Activated T-helper 1 cell treated with anti-CD3 and anti-CD28 coated beads, Interleukin-12 subunit alpha, Interleukin-12 subunit beta, Interleukin-2, Interleukin-4 antibody, amounts not matched to agents 30 ng/mL and 10 ng/mL and 1 ng/mL, durations not matched to agents 14 hours and 24 hours and 36 hours (primary cell): ENCODE measurements around the gene ABL2. TPM values are rescaled to one million over a fixed set of nuclear protein-coding genes. Genes with fewer than 3 reads are reported as not detected.
"Not testable (repeated sequence)": the region's sequence is repeated elsewhere in the genome, so short reads cannot be mapped to it uniquely, and the experiment has no call there.

Experiments used
- DNase-seq: peaks from one replicate; pipeline ENCODE4 v3.0.0; 2021; ENCODE audit warnings: low spot score
- H3K27ac Mint-ChIP-seq: one replicate; pipeline ENCODE4 v1.8.0; 2021; ENCODE audit warnings: mild to moderate bottlenecking, mixed read lengths
- H3K27me3 Mint-ChIP-seq: one replicate; pipeline ENCODE4 v1.8.0; 2022; ENCODE audit warnings: mild to moderate bottlenecking, moderate library complexity, mixed read lengths; ENCODE audit not compliant: insufficient read depth
- H3K36me3 Mint-ChIP-seq: one replicate; pipeline ENCODE4 v1.8.0; 2021; ENCODE audit warnings: low read depth, mixed read lengths
- H3K4me1 Mint-ChIP-seq: one replicate; pipeline ENCODE4 v1.8.0; 2021; ENCODE audit warnings: low read depth, mixed read lengths
- H3K4me3 Mint-ChIP-seq: one replicate; pipeline ENCODE4 v1.8.0; 2021; ENCODE audit warnings: mild to moderate bottlenecking, moderate library complexity, mixed read lengths
- H3K9me3 Mint-ChIP-seq: one replicate; pipeline ENCODE4 v1.8.0; 2021; ENCODE audit warnings: mixed read lengths
- intact Hi-C: fragments of 100-400 bp; cut with micrococcal nuclease; formaldehyde crosslinking; loops from one replicate; pipeline ENCODE4 v1.15.1; 2024
- total RNA-seq: library from RNA; stranded (reverse); gene quantifications from 2 replicates; pipeline ENCODE4 v1.2.3, GENCODE V29; 2022

The ABL2 gene
- total RNA-seq, 1 donor from 2014 or later, result 9.5 TPM

GRCh38 chr1:179178183-179178582, 51.3 kb downstream of the ABL2 start:
- peaks cover 1% of the 10 kb centered on the region for H3K36me3 Mint-ChIP-seq
- DNase-seq, result no peak
- H3K9me3 Mint-ChIP-seq, result no peaks in the 10 kb centered on the region
- H3K4me1 Mint-ChIP-seq, result no peaks in the 10 kb centered on the region
- no peak overlapping the region for H3K4me3 Mint-ChIP-seq
- no peak overlapping the region for H3K27ac Mint-ChIP-seq
- intact Hi-C loops, result loop anchor here (10.0 kb wide), 1 partner anchor 57 kb away; no protein-coding TSS in a partner anchor
- H3K27me3 Mint-ChIP-seq, result no peaks in the 10 kb centered on the region

GRCh38 chr1:179177615-179178014, 51.9 kb downstream of the ABL2 start:
- Mint-ChIP-seq H3K9me3 (no peaks in the 10 kb centered on the region), H3K4me3 (no peak overlapping the region), H3K27me3 (no peaks in the 10 kb centered on the region), H3K4me1 (no peaks in the 10 kb centered on the region), H3K36me3 (peaks cover 1% of the 10 kb centered on the region), H3K27ac (no peak overlapping the region)
- no peak for DNase-seq
- intact Hi-C loops, result loop anchor here (10.0 kb wide), 1 partner anchor 57 kb away; no protein-coding TSS in a partner anchor

- no peak overlapping the region for H3K27ac Mint-ChIP-seq
- H3K4me3 Mint-ChIP-seq, result no peak overlapping the region
- H3K4me1 Mint-ChIP-seq, result no peaks in the 10 kb centered on the region
- no peaks in the 10 kb centered on the region for H3K27me3 Mint-ChIP-seq
- intact Hi-C loops, result loop anchor here (10.0 kb wide), 1 partner anchor 58 kb away; no protein-coding TSS in a partner anchor
- peaks cover 1% of the 10 kb centered on the region for H3K36me3 Mint-ChIP-seq
- DNase-seq, result no peak
- no peaks in the 10 kb centered on the region for H3K9me3 Mint-ChIP-seq
Measured at GRCh38 chr1:179177182-179177581, 52.3 kb downstream of the ABL2 start.

GRCh38 chr1:179175011-179175841, 54.3 kb downstream of the ABL2 start:
- intact Hi-C loops, result loop anchor here (10.0 kb wide), 1 partner anchor 60 kb away; no protein-coding TSS in a partner anchor
- Mint-ChIP-seq H3K27me3 (no peaks in the 10 kb centered on the region), H3K36me3 (no peaks in the 10 kb centered on the region), H3K4me1 (no peaks in the 10 kb centered on the region), H3K9me3 (no peaks in the 10 kb centered on the region), H3K27ac (no peak overlapping the region), H3K4me3 (no peak overlapping the region)
- DNase-seq, result no peak

- intact Hi-C loops, result loop anchor here (10.0 kb wide), 1 partner anchor 64 kb away; no protein-coding TSS in a partner anchor
- not testable (repeated sequence) for DNase-seq, H3K4me3 Mint-ChIP-seq, H3K4me1 Mint-ChIP-seq, H3K27me3 Mint-ChIP-seq, H3K9me3 Mint-ChIP-seq, H3K27ac Mint-ChIP-seq, H3K36me3 Mint-ChIP-seq
Measured at GRCh38 chr1:179170468-179170770, 59.1 kb downstream of the ABL2 start.

GRCh38 chr1:179169616-179170467, 59.6 kb downstream of the ABL2 start:
- H3K36me3 Mint-ChIP-seq, result no peaks in the 10 kb centered on the region
- H3K4me1 Mint-ChIP-seq, result no peaks in the 10 kb centered on the region
- H3K9me3 Mint-ChIP-seq, result no peaks in the 10 kb centered on the region
- DNase-seq, result no peak
- intact Hi-C loops, result loop anchor here (10.0 kb wide), 1 partner anchor 65 kb away; no protein-coding TSS in a partner anchor
- H3K4me3 Mint-ChIP-seq, result no peak overlapping the region
- H3K27me3 Mint-ChIP-seq, result no peaks in the 10 kb centered on the region
- H3K27ac Mint-ChIP-seq, result no peak overlapping the region

GRCh38 chr1:179168536-179168935, 60.9 kb downstream of the ABL2 start:
- H3K36me3 Mint-ChIP-seq, result no peaks in the 10 kb centered on the region
- no peaks in the 10 kb centered on the region for H3K9me3 Mint-ChIP-seq
- H3K27me3 Mint-ChIP-seq, result no peaks in the 10 kb centered on the region
- no peak overlapping the region for H3K27ac Mint-ChIP-seq
- H3K4me1 Mint-ChIP-seq, result no peaks in the 10 kb centered on the region
- H3K4me3 Mint-ChIP-seq, result no peak overlapping the region
- intact Hi-C loops, result no loop called here
- DNase-seq, result no peak

- Mint-ChIP-seq H3K4me1 (no peaks in the 10 kb centered on the region), H3K4me3 (no peak overlapping the region), H3K9me3 (no peaks in the 10 kb centered on the region), H3K36me3 (no peaks in the 10 kb centered on the region), H3K27me3 (no peaks in the 10 kb centered on the region), H3K27ac (no peak overlapping the region)
- intact Hi-C loops, result no loop called here
- DNase-seq, result no peak
Measured at GRCh38 chr1:179167955-179168354, 61.5 kb downstream of the ABL2 start.

- Mint-ChIP-seq H3K27ac (no peak overlapping the region), H3K27me3 (no peaks in the 10 kb centered on the region), H3K36me3 (no peaks in the 10 kb centered on the region), H3K9me3 (no peaks in the 10 kb centered on the region), H3K4me3 (no peak overlapping the region), H3K4me1 (no peaks in the 10 kb centered on the region)
- DNase-seq, result no peak
- intact Hi-C loops, result no loop called here
Measured at GRCh38 chr1:179167418-179167777, 62.1 kb downstream of the ABL2 start.

- H3K9me3 Mint-ChIP-seq, result no peaks in the 10 kb centered on the region
- no peak for DNase-seq
- no peak overlapping the region for H3K27ac Mint-ChIP-seq
- no peaks in the 10 kb centered on the region for H3K4me1 Mint-ChIP-seq
- no peak overlapping the region for H3K4me3 Mint-ChIP-seq
- intact Hi-C loops, result no loop called here
- no peaks in the 10 kb centered on the region for H3K27me3 Mint-ChIP-seq
- no peaks in the 10 kb centered on the region for H3K36me3 Mint-ChIP-seq
Measured at GRCh38 chr1:179166663-179167417, 62.6 kb downstream of the ABL2 start.

GRCh38 chr1:179164494-179164893, 65.0 kb downstream of the ABL2 start:
- intact Hi-C loops, result no loop called here
- no peaks in the 10 kb centered on the region for H3K4me1 Mint-ChIP-seq
- no peak overlapping the region for H3K4me3 Mint-ChIP-seq
- no peak overlapping the region for H3K27ac Mint-ChIP-seq
- no peak for DNase-seq
- H3K36me3 Mint-ChIP-seq, result no peaks in the 10 kb centered on the region
- no peaks in the 10 kb centered on the region for H3K9me3 Mint-ChIP-seq
- no peaks in the 10 kb centered on the region for H3K27me3 Mint-ChIP-seq

GRCh38 chr1:179156708-179157107, 72.8 kb downstream of the ABL2 start:
- Mint-ChIP-seq H3K9me3 (no peaks in the 10 kb centered on the region), H3K4me3 (no peak overlapping the region), H3K27ac (no peak overlapping the region), H3K4me1 (peaks cover 8% of the 10 kb centered on the region), H3K27me3 (no peaks in the 10 kb centered on the region), H3K36me3 (no peaks in the 10 kb centered on the region)
- no peak for DNase-seq
- intact Hi-C loops, result no loop called here
